ENCODE measurements around the gene AP3B2. TPM values are rescaled to one million over a fixed set of nuclear protein-coding genes. Genes with fewer than 3 reads are reported as not detected.

AP3B2 gene
- total and polyA plus RNA-seq, 2 donors (not counting 3 experiments of a cell fraction or from before 2014, with no cell fraction given), result not detected

- Histone ChIP-seq H3K27ac (ENCODE audit: insufficient read depth, low read depth, low read length) (no peak overlapping the region), H3K27me3 (ENCODE audit: control insufficient read depth in 2 of 2, insufficient read depth in 2 of 2, low read length in 2 of 2) (peaks cover 34 to 48% of the 10 kb centered on the region in 2 experiments), H3K4me2 (ENCODE audit: insufficient read depth, low read length) (no peak overlapping the region), H2AFZ (ENCODE audit: low read depth, low read length) (no peak overlapping the region), H3K9ac (replicated peaks; ENCODE audit: extremely low read depth, insufficient read depth, low read length) (no peak overlapping the region), H3K9me3 (replicated peaks; ENCODE audit: control insufficient read depth, insufficient read depth, low read length) (no peaks in the 10 kb centered on the region), H3K79me2 (ENCODE audit: control insufficient read depth, insufficient read depth, low read length) (no peaks in the 10 kb centered on the region), H4K20me1 (replicated peaks; ENCODE audit: control insufficient read depth, extremely low read depth, insufficient read depth, low read length) (no peaks in the 10 kb centered on the region), H3K4me1 (ENCODE audit: control insufficient read depth, extremely low read depth, insufficient read depth, low read length) (no peaks in the 10 kb centered on the region), H3K4me3 (replicated peaks in 1 of 3; ENCODE audit: insufficient read depth in 1 of 3, low read depth in 1 of 3, low read length in 3 of 3) (no peak overlapping the region), H3K9me1 (replicated peaks; ENCODE audit: control insufficient read depth, extremely low read depth, insufficient read depth, low read length) (no peaks in the 10 kb centered on the region), H3K36me3 (ENCODE audit: control insufficient read depth in 2 of 2, extremely low read depth in 1 of 2, insufficient read depth in 2 of 2, low read length in 2 of 2) (no peaks in the 10 kb centered on the region)
- FAIRE-seq (no peak), DNase-seq (ENCODE audit: low read depth, low spot score) (no peak)
- BruUV-seq (replicated peaks), result no TSS peak
- dilution Hi-C loops (cut with MboI; ENCODE audit: extremely low pct_ligation_motif_present, low sequenced_read_pairs) (no loop called here), intact Hi-C loops (cut with micrococcal nuclease) (no loop called here)
- POLR2A ChIA-PET, result no interaction called here
- TF ChIP-seq FOS (IDR thresholded peaks at IDR 0.05; ENCODE audit: borderline replicate concordance, insufficient read depth, low read length) (no peak), POLR2AphosphoS5 (IDR thresholded peaks at IDR 0.05; ENCODE audit: insufficient read depth, low read depth, low read length) (no peak), POLR2A (IDR thresholded peaks at IDR 0.05; ENCODE audit: low read depth, low read length) (no peak), CTCF (IDR thresholded peaks at IDR 0.05; ENCODE audit: extremely low read depth in 1 of 2, insufficient read depth in 1 of 2, low read depth in 1 of 2, low read length in 2 of 2) (no peak), MYC (IDR thresholded peaks at IDR 0.05; ENCODE audit: low read depth, low read length) (no peak), MAX (IDR thresholded peaks at IDR 0.05; ENCODE audit: insufficient read depth, insufficient read length) (no peak), JUN (IDR thresholded peaks at IDR 0.05; ENCODE audit: borderline replicate concordance, insufficient read depth, insufficient read length, low read depth) (no peak), EZH2 (IDR thresholded peaks at IDR 0.05; ENCODE audit: borderline replicate concordance, low read depth, low read length, severe bottlenecking) (no peak), GATA2 (IDR thresholded peaks at IDR 0.05; ENCODE audit: insufficient read depth, insufficient read length, low read depth, low read length) (no peak)
- CTCF ChIA-PET, result no interaction called here
Observed at GRCh38 chr15:82642656-82643055, 67.0 kb downstream of the AP3B2 start.
